ENCODE data around the gene C19orf33.

C19orf33 gene

GRCh38 chr19:38290631-38291147, 13.4 kb upstream of the C19orf33 start:
- Mint-ChIP-seq H3K27me3 (no peaks in the 10 kb centered on the region), H3K9me3 (ENCODE audit: low read depth) (no peaks in the 10 kb centered on the region), H3K36me3 (peaks cover 4% of the 10 kb centered on the region), H3K4me1 (ENCODE audit: low read depth) (no peaks in the 10 kb centered on the region), H3K4me3 (no peak overlapping the region), H3K27ac (no peak overlapping the region)

DNA sequence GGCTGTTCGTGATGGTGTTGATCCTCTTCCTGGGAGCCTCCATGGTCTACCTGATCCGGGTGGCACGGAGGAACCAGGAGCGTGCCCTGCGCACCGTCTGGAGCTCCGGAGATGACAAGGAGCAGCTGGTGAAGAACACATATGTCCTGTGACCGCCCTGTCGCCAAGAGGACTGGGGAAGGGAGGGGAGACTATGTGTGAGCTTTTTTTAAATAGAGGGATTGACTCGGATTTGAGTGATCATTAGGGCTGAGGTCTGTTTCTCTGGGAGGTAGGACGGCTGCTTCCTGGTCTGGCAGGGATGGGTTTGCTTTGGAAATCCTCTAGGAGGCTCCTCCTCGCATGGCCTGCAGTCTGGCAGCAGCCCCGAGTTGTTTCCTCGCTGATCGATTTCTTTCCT, 12.2 kb upstream of the C19orf33 start:
- no peak overlapping the region for H3K4me3 Mint-ChIP-seq
- H3K4me1 Mint-ChIP-seq (ENCODE audit: low read depth): no peaks in the 10 kb centered on the region
- no peaks in the 10 kb centered on the region for H3K9me3 Mint-ChIP-seq (ENCODE audit: low read depth)
- peaks cover 2% of the 10 kb centered on the region for H3K36me3 Mint-ChIP-seq
- no peaks in the 10 kb centered on the region for H3K27me3 Mint-ChIP-seq
- H3K27ac Mint-ChIP-seq: no peak overlapping the region

DNA sequence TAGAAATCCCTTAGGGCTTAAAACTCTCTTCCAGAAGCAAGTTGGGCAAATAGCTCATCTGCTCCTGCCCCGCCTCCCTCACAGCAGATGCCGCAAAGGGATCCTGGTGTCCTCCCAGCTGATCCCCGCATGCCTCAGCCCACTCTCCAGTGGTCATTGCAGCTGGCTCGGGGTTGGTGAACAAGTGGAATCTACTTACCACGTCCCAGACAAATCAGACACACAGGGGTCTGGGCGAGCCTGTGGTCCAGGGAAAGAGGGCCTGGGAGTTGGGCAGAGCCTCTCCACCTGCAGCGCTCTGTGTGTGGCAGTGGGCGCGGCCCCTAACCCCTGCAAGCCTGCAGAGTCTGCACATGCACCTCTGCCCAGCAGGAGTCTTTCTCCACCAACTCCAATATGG, 10.8 kb upstream of the C19orf33 start:
- no peak overlapping the region for H3K27ac Mint-ChIP-seq
- peaks cover 2% of the 10 kb centered on the region for H3K36me3 Mint-ChIP-seq

DNA sequence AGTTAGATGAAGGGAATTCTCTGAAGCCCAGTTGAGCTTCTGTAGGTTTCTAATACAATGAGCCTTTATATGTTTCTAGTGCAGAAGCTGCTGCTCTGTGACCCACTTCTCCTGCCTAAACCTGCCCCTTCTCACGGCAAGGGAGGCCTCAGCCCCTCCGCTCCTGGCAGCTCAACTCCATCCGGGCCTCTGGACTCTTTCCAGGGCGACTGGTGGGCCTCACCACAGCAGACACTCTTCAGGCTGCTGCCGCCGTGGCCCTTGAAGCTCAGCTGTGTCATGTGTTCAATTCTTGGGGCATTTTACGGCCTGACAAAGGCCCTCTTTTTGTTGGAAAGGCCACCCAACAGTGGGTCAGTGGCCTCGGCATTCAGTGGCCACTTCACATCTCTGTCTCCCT, 10.0 kb upstream of the C19orf33 start:
- Mint-ChIP-seq H3K27ac (no peak overlapping the region), H3K4me1 (ENCODE audit: low read depth) (no peaks in the 10 kb centered on the region), H3K36me3 (peaks cover 2% of the 10 kb centered on the region), H3K4me3 (no peak overlapping the region), H3K27me3 (no peaks in the 10 kb centered on the region), H3K9me3 (ENCODE audit: low read depth) (no peaks in the 10 kb centered on the region)

More for the DNA sequence above, 10.8 kb upstream of the C19orf33 start:
- Mint-ChIP-seq H3K4me1 (ENCODE audit: low read depth) (no peaks in the 10 kb centered on the region), H3K4me3 (no peak overlapping the region), H3K9me3 (ENCODE audit: low read depth) (no peaks in the 10 kb centered on the region), H3K27me3 (no peaks in the 10 kb centered on the region)

GRCh38 chr19:38298821-38299680, 5.0 kb upstream of the C19orf33 start:
- no peak overlapping the region for H3K4me3 Mint-ChIP-seq
- no peaks in the 10 kb centered on the region for H3K4me1 Mint-ChIP-seq (ENCODE audit: low read depth)
- H3K27me3 Mint-ChIP-seq: no peaks in the 10 kb centered on the region
- no peak overlapping the region for H3K27ac Mint-ChIP-seq
- peaks cover 2% of the 10 kb centered on the region for H3K36me3 Mint-ChIP-seq
- H3K9me3 Mint-ChIP-seq (ENCODE audit: low read depth): no peaks in the 10 kb centered on the region

DNA sequence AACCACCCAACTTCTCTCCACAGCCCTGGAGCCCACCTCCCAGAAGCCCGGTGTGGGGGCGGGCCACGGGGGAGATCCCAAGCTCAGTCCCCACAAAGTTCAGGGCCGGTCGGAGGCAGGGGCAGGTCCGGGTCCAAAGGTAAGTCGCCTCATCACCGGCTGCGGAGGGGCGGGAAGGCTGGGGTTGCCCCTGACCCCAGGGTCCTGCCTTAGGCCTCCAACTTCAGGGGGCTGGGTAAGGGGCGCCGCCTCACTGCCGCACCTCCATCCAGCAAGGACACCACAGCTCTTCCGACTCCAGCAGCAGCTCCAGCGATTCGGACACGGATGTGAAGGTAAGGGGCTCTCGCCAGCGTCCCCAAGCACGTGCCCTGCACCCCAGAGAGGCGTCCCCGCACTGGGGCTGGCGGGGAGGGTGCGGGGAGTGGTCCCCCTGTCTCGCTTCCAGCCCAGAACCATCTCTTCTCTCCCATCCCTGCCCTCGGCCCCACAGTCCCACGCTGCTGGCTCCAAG, 358 bp downstream of the C19orf33 start:
- H3K27ac Mint-ChIP-seq: no peak overlapping the region
- no peaks in the 10 kb centered on the region for H3K27me3 Mint-ChIP-seq
- no peaks in the 10 kb centered on the region for H3K4me1 Mint-ChIP-seq (ENCODE audit: low read depth)
- H3K36me3 Mint-ChIP-seq: peaks cover 2% of the 10 kb centered on the region
- no peaks in the 10 kb centered on the region for H3K9me3 Mint-ChIP-seq (ENCODE audit: low read depth)
- no peak overlapping the region for H3K4me3 Mint-ChIP-seq

- Mint-ChIP-seq H3K9me3 (ENCODE audit: low read depth) (no peaks in the 10 kb centered on the region), H3K36me3 (peaks cover 2% of the 10 kb centered on the region), H3K4me1 (ENCODE audit: low read depth) (no peaks in the 10 kb centered on the region), H3K27me3 (no peaks in the 10 kb centered on the region), H3K4me3 (no peak overlapping the region), H3K27ac (no peak overlapping the region)
Observed at GRCh38 chr19:38304866-38305429, 897 bp downstream of the C19orf33 start.

- H3K27me3 Mint-ChIP-seq: no peaks in the 10 kb centered on the region
- H3K27ac Mint-ChIP-seq: no peak overlapping the region
- H3K9me3 Mint-ChIP-seq (ENCODE audit: low read depth): no peaks in the 10 kb centered on the region
- H3K4me3 Mint-ChIP-seq: no peak overlapping the region
- H3K36me3 Mint-ChIP-seq: peaks cover 5% of the 10 kb centered on the region
- H3K4me1 Mint-ChIP-seq (ENCODE audit: low read depth): peaks cover 2% of the 10 kb centered on the region
Observed at GRCh38 chr19:38306236-38306635, 2.2 kb downstream of the C19orf33 start.

GRCh38 chr19:38307076-38307475, 3.0 kb downstream of the C19orf33 start:
- Mint-ChIP-seq H3K27me3 (no peaks in the 10 kb centered on the region), H3K27ac (no peak overlapping the region), H3K9me3 (ENCODE audit: low read depth) (no peaks in the 10 kb centered on the region), H3K36me3 (peaks cover 5% of the 10 kb centered on the region), H3K4me1 (ENCODE audit: low read depth) (peaks cover 2% of the 10 kb centered on the region), H3K4me3 (no peak overlapping the region)

DNA sequence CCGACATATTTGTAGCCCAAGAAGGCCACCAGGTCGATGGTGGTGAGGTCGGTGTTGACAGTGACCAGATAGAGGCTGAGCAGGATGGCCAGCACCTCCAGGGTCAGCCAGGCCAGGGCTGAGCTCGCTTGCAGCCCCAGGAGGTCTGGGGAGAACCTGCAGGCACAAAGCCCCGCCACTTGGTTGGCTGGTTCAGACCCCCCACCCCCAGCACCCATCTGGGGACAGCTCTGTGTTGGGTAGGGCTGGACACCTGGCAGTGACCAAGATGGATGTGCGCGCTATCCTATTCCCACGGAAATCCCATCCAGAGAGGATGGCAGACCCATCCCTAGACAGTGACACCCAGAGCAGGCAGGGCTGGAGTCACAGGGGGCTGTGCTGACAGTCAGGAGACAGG, 3.5 kb downstream of the C19orf33 start:
- Mint-ChIP-seq H3K36me3 (peaks cover 5% of the 10 kb centered on the region), H3K27ac (no peak overlapping the region), H3K9me3 (ENCODE audit: low read depth) (no peaks in the 10 kb centered on the region), H3K4me3 (no peak overlapping the region), H3K4me1 (ENCODE audit: low read depth) (peaks cover 2% of the 10 kb centered on the region), H3K27me3 (no peaks in the 10 kb centered on the region)

DNA sequence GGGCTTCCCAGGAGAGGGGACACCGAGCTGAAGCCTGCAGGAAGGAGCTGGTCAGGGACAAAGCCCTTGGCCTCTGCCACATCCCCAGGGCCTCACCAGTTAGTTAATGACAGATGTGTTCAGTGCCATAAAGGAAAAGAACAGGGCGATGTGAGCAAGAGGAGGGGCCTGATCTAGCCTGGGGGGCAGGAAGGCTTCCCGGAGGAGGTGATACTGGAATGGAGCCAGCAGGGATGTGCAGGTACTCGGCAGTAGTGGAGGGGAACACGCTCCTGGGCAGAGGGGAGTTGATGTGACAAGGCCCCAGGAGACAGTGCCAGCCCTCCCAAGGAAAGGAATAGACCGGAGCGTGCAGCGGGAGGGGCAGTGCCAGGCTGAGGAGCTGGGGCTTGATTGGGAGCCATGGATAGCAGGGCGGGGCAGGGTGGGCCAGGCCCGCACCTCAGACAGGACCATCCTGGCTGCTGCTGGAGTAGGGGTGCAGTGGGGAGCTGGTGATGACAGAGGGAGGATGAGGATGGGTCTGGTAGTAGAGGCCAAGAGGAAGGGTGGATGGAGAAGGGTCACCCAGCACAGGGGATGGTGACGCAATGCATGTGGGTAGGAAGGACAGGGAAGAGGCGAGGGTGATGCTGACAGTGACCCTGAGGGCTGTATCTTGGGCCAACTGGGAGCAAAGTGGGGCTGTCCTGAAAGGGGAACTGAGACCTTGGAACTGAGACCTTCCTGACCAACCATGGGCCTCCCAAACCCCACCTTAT, 4.1 kb downstream of the C19orf33 start:
- H3K9me3 Mint-ChIP-seq (ENCODE audit: low read depth): no peaks in the 10 kb centered on the region
- H3K4me1 Mint-ChIP-seq (ENCODE audit: low read depth): peaks cover 2% of the 10 kb centered on the region

GRCh38 chr19:38308926-38309614, 5.0 kb downstream of the C19orf33 start:
- Mint-ChIP-seq H3K36me3 (peaks cover 3% of the 10 kb centered on the region), H3K27ac (no peak overlapping the region), H3K27me3 (no peaks in the 10 kb centered on the region)

More for the DNA sequence above, 4.1 kb downstream of the C19orf33 start:
- no peaks in the 10 kb centered on the region for H3K27me3 Mint-ChIP-seq
- no peak overlapping the region for H3K4me3 Mint-ChIP-seq
- peaks cover 3% of the 10 kb centered on the region for H3K36me3 Mint-ChIP-seq
- no peak overlapping the region for H3K27ac Mint-ChIP-seq

GRCh38 chr19:38309615-38310278, 5.7 kb downstream of the C19orf33 start:
- H3K9me3 Mint-ChIP-seq (ENCODE audit: low read depth): no peaks in the 10 kb centered on the region
- peaks cover 3% of the 10 kb centered on the region for H3K36me3 Mint-ChIP-seq
- H3K4me3 Mint-ChIP-seq: no peak overlapping the region
- peaks cover 2% of the 10 kb centered on the region for H3K4me1 Mint-ChIP-seq (ENCODE audit: low read depth)
- no peaks in the 10 kb centered on the region for H3K27me3 Mint-ChIP-seq
- no peak overlapping the region for H3K27ac Mint-ChIP-seq

More at GRCh38 chr19:38308926-38309614, 5.0 kb downstream of the C19orf33 start:
- Mint-ChIP-seq H3K4me3 (no peak overlapping the region), H3K9me3 (ENCODE audit: low read depth) (no peaks in the 10 kb centered on the region), H3K4me1 (ENCODE audit: low read depth) (peaks cover 2% of the 10 kb centered on the region)

DNA sequence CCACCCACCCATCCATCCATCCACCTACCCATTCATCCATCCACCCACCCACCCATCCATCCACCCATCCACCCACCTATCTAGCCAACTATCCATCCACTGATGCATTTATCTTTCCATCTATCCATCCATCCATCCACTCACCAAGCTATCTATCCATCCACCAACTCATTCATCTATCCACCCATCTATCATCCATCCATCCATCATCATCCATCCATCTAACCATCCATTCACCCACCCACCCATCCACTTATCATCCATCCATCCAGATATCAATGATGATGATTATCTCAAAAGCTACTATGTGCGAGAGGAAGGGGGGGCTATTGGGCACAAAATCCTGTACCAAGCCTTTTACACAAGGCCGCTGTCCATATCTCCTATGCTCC, 6.2 kb downstream of the C19orf33 start:
- H3K27me3 Mint-ChIP-seq: no peaks in the 10 kb centered on the region
- peaks cover 3% of the 10 kb centered on the region for H3K36me3 Mint-ChIP-seq
- no peak overlapping the region for H3K27ac Mint-ChIP-seq
- H3K4me3 Mint-ChIP-seq: no peak overlapping the region
- H3K4me1 Mint-ChIP-seq (ENCODE audit: low read depth): peaks cover 4% of the 10 kb centered on the region
- no peaks in the 10 kb centered on the region for H3K9me3 Mint-ChIP-seq (ENCODE audit: low read depth)
